ENCODE measurements around the gene LAMA2.

LAMA2 gene

GRCh38 chr6:129188795-129189194, 305.9 kb downstream of the LAMA2 start:
- no peak for DNase-seq

- DNase-seq = no peak
These were observed 306.3 kb downstream of the LAMA2 start for GRCh38 chr6:129189266-129189665.

GRCh38 chr6:129191235-129191634, 308.3 kb downstream of the LAMA2 start:
- no peak for DNase-seq

- DNase-seq = no peak
These were observed 309.6 kb downstream of the LAMA2 start for GRCh38 chr6:129192458-129192989.

- DNase-seq = no peak
These were observed 311.5 kb downstream of the LAMA2 start for GRCh38 chr6:129194306-129194941.

GRCh38 chr6:129195161-129195560, 312.2 kb downstream of the LAMA2 start:
- DNase-seq = no peak

- no peak for DNase-seq
These were observed 312.7 kb downstream of the LAMA2 start for GRCh38 chr6:129195643-129196042.

GRCh38 chr6:129197154-129197553, 314.2 kb downstream of the LAMA2 start:
- no peak for DNase-seq

GRCh38 chr6:129200151-129200550, 317.2 kb downstream of the LAMA2 start:
- DNase-seq = no peak

- DNase-seq = no peak
These were observed 320.4 kb downstream of the LAMA2 start for GRCh38 chr6:129203190-129203900.

- no peak for DNase-seq
These were observed 323.9 kb downstream of the LAMA2 start for GRCh38 chr6:129206821-129207220.

- DNase-seq = no peak
These were observed 324.9 kb downstream of the LAMA2 start for GRCh38 chr6:129207832-129208231.

- no peak for DNase-seq
These were observed 325.6 kb downstream of the LAMA2 start for GRCh38 chr6:129208415-129209034.

GRCh38 chr6:129209355-129209754, 326.4 kb downstream of the LAMA2 start:
- no peak for DNase-seq

GRCh38 chr6:129210684-129211083, 327.7 kb downstream of the LAMA2 start:
- no peak for DNase-seq

GRCh38 chr6:129211626-129212025, 328.7 kb downstream of the LAMA2 start:
- DNase-seq = no peak

GRCh38 chr6:129212081-129212480, 329.1 kb downstream of the LAMA2 start:
- DNase-seq = no peak

GRCh38 chr6:129215246-129215645, 332.3 kb downstream of the LAMA2 start:
- no peak for DNase-seq

GRCh38 chr6:129215916-129216520, 333.1 kb downstream of the LAMA2 start:
- DNase-seq = no peak

GRCh38 chr6:129217701-129218100, 334.8 kb downstream of the LAMA2 start:
- DNase-seq = no peak

GRCh38 chr6:129233458-129234134, 350.7 kb downstream of the LAMA2 start:
- DNase-seq = no peak

GRCh38 chr6:129235167-129236000, 352.4 kb downstream of the LAMA2 start:
- no peak for DNase-seq

Measured in NCI-H1436 treated with DMSO at 0.1 percent for 48 hours (cell line).